ENCODE data around the gene RBMS1.

RBMS1 gene

DNA sequence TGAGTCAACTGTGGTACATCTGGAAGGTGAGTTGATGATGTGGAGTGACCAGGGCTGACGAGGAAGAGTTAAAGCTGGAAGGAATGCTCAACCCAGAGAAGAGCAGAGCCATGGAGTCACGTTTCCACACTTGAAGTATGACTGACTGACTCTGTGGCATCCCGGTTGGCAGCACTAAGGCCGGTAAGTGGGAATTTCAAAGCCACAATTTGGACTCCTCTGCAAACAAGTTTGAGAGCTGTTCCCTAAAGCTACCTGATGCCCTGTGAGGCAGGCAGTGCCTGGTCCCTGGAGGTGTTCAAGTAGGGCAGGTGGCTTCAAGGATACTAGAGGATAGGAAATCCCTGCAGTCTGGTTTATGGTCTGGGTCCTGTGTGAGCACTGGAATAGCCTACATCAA is 224.2 kb downstream of the RBMS1 start:
- DNase-seq: no peak

DNA sequence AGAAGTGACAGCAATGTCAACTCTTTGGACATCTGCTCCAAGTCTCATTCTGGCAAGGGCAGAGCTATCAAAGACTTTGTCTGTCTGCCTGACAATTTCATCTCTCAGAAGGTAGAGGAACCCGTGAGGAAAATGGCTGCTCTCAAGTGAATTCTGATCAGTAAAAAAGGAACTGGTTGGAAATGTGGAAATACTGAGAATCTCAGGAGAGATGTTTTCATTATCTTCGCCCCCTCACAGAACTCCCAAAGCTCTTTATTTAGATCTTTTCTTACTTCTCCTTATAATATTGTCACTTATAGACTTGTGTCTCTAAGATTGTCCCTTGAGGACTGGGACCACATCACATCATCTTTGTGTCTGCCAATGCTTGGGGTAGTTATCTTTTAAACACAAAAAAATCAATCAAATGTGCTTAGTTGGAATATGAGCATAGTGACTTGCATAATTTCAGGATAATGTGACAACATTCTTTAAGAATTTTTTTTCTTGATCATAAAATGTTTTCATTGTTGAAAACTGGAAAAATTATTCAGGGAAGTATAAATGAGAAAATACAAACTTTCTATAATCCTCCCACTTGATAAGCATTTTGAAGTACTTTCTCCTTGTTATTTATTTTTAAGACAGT is 225.3 kb downstream of the RBMS1 start:
- DNase-seq: no peak

DNA sequence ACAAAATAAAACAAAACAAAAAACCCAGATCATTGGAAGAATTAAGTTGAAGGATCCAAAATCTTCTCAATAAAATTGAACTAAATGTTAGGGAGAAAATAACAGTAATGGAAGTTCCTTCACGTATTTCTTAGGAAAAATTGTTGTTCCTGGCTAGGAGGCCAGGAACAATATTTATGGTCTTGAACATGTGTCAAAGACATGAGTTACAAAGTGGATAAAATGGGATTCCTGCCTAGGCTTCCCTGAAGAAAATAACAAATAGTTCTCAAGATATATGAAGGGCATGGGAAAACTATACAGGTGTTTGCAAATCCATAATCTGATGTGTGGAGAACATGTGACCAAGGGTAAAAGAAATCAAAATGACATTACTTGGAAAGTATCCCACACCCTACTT is 225.9 kb downstream of the RBMS1 start:
- DNase-seq: no peak

DNA sequence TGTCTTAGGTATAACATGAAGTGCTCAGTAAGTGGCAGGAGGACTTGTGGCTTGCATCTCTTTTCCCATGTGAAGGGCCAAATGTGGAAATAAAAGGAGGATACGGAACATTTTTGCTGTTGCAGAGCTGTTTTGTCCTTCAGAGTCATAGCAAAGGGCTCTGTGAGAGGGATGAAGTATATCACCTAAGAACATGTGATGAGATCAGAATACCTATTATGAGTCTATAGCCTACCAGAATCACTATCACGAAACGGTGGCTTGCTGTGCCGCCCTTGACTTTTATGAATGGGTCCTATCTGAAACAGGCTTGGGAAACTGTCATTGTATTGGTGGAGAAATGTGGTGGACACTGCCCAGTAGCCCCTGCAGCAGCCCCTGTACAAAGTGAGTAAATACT is 226.6 kb downstream of the RBMS1 start:
- no peak for DNase-seq

DNA sequence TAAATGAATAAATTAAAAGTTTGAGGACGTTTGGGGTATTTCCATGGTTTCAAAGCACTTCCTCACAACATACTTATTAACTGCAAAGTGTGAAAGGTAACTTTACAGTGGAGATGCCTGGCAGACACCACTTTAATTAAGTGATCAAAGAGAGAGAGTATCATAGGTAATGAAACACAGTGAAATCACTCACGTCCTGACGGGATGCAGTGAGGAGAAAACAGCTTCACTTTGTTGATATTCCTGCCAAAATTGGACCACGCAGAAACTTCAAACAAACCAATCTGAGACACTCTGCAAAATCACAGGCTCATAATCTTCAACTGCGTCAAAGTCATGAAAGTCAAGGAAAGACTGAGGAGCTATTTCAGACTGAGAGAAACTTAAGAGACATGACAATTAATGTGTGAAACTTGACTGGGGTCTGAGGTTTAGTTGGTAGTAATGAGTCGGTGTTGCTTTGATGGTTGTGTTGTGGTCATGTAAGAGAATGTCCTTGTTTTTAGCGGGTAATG is 227.5 kb downstream of the RBMS1 start:
- no peak for DNase-seq

DNA sequence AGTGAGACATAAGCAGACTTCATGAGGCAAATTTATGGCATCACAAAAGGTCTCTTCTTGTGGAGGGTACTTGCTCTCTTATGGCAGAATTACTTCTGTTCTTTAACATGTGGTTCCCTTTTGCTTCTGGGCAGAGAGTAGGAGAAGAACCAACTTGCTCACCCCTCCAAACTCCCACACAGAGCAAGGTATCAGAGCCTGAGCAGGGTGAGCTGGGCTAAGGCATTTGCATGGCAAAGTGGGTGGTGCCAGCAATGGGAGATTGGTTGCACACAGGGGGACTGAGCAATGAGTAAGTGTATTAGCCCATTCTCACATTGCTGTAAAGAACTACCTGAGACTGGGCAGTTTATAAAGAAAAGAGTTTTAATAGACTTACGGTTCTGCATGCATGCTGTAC is 229.3 kb downstream of the RBMS1 start:
- DNase-seq: no peak

DNA sequence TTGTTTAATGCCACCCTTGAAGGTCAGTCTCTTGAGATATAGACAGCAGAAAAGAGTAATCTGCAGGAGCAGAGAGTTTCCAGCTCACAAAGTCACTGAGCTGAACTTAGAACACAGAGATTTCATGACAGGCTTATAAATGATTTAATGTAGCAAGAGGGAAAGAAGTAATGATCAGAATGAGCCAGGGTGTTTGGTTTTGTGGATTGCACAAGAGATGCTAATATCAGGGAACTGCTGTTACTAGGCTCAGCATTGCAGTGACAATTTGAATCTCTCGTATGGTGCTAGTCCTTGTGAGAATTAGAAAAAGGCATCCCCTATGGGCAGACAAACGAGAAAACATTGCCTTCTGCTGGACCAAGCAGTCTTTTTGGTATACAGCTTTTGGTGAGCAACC is 231.9 kb downstream of the RBMS1 start:
- DNase-seq: no peak

DNA sequence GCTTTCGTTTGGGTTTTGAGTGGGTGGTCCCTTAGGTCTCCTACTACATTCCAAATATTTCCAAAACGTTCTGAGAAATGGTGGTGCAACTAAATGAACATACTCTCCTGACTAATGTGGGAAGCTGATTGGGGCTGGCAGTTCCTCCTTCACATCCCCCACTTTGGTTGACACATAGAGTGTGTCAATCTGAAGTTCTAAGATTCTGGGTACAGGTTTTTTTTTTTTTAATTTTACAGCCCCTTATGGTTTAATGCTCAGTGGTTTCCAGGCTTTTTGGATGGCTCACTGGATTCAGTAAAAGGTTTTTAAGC is 235.2 kb downstream of the RBMS1 start:
- no peak for DNase-seq

DNA sequence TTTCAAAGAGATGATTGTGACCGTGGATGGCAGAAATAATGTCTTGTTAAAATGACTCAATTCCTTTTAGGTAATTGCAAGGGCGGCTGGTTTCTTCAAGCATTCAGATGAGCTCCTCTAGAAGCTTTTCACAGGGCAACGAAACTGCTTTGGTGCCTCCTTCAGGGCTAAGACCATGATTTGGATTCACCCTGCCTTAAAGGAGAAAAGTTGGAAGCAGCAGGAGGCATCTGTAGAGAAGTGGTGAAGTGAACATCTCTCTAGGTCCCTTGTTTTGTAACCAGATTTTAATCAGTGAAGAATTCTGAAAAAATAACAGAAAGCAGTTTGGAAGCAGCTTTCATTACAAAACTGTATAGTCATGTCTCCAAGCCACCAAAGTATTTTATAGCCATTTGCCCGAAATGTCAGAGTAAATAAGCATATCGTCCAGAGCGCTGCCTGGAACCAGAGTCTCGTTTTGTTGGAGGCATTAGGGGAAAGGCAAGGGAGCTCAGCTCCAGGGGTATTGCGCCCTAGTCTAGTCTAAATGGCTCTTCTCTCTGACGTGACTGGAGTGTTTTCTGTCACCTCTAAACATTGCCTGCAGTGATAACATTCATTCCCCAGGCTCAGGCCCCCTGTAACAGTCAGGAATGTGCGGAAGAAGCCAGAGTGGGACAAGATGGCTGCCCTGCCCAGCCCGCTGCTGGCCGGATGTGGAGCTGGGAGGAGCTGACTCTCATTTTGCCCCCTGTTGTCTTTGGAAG is 235.7 kb downstream of the RBMS1 start:
- DNase-seq: no peak

DNA sequence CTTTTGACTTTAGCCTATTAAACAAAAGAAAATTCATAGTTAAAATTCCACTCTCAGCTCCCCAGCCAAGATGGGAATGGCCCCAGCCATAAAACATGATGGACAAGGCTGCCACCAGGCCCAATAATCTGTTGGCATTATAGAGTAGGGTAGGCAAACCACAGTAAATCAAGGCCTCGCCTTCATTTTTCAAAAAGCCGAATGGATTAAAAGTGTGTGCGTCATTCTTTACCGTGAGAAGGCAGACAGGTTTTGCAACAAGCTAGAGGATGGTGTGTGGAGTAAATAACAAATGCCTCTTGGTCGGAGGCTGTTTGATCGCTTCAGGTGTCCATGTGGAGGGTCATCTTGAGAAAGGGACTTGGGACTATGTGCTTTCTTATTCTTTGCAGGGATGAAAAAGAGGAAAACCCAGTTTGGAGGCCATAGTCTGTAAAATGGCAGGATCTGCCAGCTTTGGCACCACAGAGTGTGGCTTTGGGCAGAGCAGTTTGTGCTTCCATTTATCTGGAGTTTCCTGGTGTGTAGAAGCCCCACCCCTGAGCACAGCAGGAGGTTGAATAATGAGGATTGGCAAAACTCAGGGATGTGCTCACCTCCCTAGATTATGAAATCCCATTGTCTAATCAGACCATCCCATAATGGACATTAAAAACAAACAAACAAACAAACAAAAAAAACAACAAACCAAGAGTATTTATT is 236.4 kb downstream of the RBMS1 start:
- DNase-seq: no peak

DNA sequence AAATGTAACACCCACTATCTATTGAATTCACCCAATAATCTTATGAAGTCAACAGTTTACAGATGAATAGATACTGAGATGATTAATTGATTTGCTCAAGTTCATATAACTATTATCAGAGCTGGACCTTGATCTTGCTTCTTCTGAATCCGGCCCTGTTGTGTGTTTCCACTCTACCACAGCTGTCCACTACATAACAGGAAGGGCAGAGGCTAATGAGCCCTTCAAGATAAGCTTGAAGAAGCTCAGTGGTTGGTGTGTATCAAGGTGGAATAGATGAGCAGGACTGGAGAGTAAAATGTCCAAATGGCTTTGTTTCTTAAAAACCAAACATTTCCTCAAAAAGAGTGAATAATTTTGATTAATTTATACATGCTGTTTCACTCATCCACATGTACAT is 237.1 kb downstream of the RBMS1 start:
- no peak for DNase-seq

DNA sequence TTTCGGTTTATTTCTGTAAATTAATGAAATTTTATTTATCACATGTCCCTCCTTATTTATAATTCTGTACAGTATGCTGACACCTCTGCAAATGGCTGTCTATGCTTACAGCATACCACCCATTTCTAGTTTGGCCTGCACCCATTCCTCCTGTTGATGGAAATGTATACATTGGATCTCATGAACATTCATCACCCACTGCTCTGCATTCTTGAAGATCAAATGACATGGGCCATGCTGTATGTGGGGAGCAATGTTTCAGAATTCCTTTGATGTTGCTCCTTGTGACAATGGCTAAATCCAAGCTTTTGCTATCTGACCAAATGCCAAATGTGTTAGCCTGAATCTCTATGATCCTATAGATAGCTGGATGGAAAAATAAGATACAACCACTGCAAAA is 238.2 kb downstream of the RBMS1 start:
- DNase-seq: no peak

DNA sequence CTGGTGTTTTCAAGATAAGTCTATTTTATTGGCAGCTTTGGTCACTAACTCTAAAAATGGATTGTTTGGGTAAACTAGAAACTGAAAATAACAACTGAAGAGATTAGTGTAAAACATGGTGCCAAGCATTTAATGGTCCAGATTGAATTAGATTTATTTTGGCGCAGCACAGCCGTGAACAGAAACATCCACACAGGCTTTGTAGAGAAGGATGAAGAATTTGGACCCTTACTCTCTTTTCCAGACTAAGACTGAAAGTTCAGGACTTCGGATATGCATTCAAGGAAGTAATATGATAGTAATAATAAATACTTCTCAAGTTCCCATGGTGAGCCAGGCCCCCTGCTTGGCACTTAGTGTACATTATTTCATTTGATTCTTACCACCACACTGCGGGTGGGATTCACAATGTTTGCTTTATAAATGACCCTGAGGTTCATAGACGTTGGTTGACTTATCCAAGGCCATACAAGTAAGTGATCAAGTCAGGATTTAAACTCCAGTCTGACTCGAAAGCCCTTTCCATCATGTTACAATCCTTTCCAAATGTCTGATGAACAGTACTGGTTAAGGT is 239.3 kb downstream of the RBMS1 start:
- DNase-seq: no peak

DNA sequence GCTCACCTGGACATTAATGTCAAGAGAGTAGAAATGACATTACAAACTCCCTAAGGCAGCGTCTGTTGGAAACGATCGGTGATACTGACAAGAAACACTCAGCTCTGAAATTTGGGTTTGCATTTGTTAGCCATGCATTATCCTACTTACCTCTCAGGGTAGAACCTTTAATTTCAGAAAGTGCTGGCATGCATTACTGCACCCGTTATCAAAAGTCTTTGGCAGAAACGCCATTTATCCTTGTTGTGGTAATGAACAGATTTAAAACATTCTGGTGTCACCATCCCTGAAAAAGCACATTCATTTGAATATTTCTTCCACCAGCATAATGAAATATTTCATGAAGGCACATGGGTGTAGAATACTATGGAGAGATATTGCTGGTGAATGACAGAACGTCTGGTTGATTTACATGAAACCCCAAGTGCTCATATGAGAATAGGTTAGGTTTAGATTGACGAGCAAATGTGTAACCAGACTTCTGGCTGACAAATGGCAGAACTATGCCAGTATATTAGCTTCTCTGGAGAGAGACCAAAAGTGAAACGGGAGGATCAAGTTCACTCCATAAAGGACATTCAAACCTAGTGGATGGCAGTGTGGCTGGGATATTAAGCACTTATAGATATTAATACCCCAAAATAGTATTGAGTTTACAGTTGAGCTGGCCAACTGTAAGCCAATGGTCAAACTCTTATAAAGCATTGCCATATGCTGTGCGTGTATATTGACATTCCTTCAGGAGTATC is 240.0 kb downstream of the RBMS1 start:
- DNase-seq: no peak

DNA sequence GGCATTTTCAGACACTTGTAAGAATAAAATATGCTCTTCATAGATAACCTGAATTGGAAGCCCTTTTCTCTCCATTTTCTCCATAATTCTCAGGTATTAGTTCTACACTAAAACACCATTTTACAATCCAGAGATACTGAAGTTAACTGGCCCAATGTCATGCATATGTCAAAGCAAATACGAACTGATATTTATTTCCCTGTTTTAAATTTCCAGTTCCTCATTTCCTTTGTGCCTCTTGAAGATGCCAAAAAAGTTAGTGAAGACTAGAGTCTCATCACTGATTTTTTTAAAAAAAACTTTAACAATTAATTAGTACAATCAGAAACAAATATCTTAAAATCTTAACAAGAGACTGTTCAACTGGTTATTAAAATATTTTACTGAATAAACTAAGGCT is 240.7 kb downstream of the RBMS1 start:
- DNase-seq: no peak

DNA sequence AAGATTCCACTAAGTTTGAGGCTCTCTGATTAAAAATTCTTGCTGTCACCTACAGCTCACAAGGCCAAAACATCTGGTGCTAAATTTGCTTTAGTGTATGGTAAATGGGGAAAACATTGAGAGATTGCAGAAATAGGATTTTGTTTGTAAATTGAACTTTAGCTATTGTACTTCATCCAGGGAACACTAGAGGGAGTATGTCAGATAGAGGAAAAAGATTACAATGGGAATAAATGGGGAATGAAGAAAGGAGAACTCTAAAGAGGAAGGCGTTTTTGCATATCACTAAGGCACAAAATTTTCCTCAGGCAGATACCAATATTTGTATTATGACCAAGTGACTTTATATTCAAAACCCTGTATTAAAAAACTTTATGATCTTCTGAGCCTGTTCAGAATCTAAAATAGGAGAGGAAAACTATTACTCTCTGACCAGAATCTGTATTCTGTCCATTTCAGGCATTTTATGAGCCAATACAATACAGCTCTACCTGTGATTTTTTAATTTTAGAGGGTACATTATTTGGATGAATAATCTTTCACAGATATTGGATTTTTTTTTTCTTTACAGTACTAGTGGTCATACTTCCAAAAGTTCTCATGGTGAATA is 241.2 kb downstream of the RBMS1 start:
- DNase-seq: no peak

DNA sequence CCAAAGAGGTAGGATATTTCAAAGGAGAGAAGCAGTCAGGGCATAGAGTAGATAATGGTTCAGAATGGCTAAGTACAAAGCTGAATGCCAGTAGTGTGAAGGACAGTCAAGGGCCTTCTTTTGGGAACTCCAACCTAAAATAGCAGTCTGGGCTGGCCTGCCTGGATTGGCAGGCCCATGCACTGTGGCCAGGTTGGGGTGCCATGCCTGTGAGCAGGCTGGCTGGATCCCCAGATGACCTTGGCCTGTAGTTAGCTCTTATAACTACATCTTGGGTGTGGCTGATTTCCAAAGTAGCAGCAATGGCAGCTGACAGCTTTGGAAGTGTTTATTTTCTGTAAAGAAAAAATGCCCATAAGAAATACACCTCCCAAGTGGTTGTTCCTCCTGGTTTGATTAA is 242.0 kb downstream of the RBMS1 start:
- no peak for DNase-seq

DNA sequence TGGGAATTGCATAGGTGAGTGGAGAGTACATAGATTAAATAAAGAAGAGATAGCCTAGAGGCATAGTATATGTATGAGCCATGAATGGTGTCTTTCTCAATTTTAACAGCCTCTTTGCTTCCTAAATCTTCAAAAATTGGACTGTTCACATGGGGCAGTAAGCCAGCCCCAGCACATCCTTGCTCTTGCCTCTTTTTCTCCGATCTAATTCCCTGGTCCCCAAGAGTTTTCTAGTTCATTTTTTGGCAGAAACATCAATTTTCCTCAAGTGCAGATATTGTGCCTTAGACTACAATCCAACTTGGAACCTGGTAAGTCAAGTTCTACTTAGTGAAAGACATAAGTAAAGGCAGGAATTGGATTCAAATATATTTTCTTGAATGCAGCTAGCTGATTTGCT is 243.7 kb downstream of the RBMS1 start:
- DNase-seq: no peak

DNA sequence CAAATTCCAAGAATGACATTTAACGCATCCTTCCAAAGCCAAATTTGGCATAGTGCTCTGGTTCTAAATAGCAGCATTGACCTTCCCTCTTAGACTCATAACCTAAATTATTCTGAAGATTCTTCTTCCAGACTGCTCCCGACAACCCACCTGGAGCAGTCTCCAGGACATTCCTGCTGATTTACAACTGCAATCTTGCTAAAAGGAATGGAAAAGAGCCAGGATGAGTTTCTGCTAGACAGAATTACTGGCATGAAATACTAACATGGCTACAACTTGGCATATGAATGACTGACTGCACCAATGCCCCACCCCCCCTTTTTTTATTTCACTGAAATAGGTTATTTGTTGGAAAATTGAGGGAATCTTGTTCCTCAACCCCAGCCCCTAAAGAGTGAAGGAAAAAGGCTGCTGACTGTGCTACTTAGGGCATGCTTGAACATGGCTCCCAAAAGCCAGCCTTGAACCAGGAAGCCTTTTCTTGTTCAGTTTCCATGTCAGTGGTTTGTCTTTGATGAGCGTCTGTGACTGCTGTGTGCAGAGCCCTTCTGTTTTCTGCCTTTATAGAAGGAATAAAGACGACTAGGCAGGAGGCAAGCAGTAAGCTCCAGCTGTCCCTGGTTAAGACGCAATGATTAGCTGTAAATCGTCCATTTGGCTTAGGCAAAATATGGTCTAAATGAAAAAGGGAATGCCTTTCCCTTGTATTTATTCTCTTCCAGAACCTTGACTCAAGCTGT is 246.1 kb downstream of the RBMS1 start:
- no peak for DNase-seq

DNA sequence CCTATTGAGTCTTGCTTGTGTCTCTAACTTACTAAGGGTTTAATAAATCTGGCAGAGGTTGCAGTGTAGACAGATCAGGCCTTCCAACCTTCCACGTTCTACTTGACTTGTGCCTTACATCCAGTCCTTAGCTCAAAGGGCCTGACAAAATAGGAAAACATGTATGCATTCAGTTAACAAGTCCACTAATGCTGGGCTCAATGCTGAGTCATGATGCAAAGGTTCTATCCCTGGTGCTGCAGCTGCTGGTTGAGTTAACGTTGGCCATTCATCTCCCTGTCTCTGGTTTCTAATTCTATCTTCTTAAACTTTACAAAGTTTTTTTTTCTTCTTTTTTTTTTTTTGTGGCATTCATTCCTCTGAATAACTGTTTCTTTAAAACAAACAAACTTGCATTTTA is 247.3 kb downstream of the RBMS1 start:
- DNase-seq: no peak

DNA sequence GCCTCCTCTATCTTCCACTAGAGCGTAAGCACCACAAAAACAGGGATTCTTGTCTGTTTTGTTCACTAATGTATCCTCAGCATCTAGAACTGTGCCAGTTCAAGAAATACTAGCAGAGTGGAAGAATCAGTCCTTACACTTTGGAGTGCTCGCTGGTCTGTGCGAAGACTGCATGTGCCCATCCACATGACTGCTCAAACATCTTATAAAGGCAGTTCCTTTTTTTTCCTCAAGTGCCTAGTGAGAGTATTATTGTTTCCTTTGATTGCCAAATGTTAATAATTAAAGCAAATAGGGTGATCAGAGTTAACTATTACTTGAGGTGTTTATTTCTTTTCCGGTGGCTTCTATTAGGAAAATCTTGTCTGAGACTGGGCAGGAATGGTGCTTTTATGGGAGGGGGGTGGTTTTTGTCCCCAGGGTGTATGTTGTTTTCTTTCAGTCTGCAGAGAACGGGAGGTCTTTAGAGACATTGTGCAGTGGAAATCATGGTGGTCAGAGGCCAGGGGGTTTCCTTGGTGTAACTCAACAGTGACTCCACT is 247.9 kb downstream of the RBMS1 start:
- DNase-seq: no peak

All from stimulated activated CD4-positive, alpha-beta T cell treated with anti-CD3 and anti-CD28 coated beads, Interleukin-12 subunit alpha, Interleukin-12 subunit beta, amount 100 ng/mL, for 4 hours (primary cell).